HepG2 (cell line): ENCODE data around the gene MARCHF9. TPM values are rescaled to one million over a fixed set of nuclear protein-coding genes. Genes with fewer than 3 reads are reported as not detected.

Experiments used
- ARID2 ChIP-seq: sonication (generic); formaldehyde crosslinking; IDR thresholded peaks from 2 replicates; pipeline ENCODE4 v1.8.1; 2022; ENCODE audit warnings: mild to moderate bottlenecking, missing genetic modification reagents, borderline replicate concordance
- ARID3A ChIP-seq: IDR thresholded peaks from 2 replicates; pipeline ENCODE4 v1.6.1; 2012; ENCODE audit warnings: low read depth, low read length, improper control_type of control experiment
- HOXA3 ChIP-seq: sonication (generic); formaldehyde crosslinking; IDR thresholded peaks from 2 replicates; pipeline ENCODE4 v1.5.0; 2020; ENCODE audit warnings: missing genetic modification reagents
- MIER2 ChIP-seq: IDR thresholded peaks from 2 replicates; pipeline ENCODE4 v1.6.1; 2016; ENCODE audit warnings: missing biosample characterization, missing genetic modification reagents
- PRDM4 ChIP-seq: sonication (generic); formaldehyde crosslinking; IDR thresholded peaks from 2 replicates; pipeline ENCODE4 v1.9.0; 2021; ENCODE audit warnings: missing genetic modification reagents, borderline replicate concordance
- SALL1 ChIP-seq: sonication (generic); formaldehyde crosslinking; IDR thresholded peaks from 2 replicates; pipeline ENCODE4 v1.8.0; 2022; ENCODE audit warnings: mild to moderate bottlenecking, missing genetic modification reagents
- SOX13 ChIP-seq, 3 experiments: fragments of 450-650 bp in 1 of 3; sonication (generic) in 1 of 3; formaldehyde crosslinking in 1 of 3; IDR thresholded peaks in 2 of 3; conservative IDR thresholded peaks in 1 of 3; 2 replicates each; pipeline versions ENCODE4 v1.5.0 to v1.6.1; 2016 to 2020; ENCODE audit warnings: antibody characterized with exemption in 1 of 3, mild to moderate bottlenecking in 1 of 3, missing compliant biosample characterization in 1 of 3, missing genetic modification reagents in 1 of 3, moderate library complexity in 1 of 3
- ZBTB38 ChIP-seq: sonication (generic); formaldehyde crosslinking; IDR thresholded peaks from 2 replicates; pipeline ENCODE4 v1.5.1; 2020; ENCODE audit warnings: mild to moderate bottlenecking, missing genetic modification reagents
- ZFP1 ChIP-seq: IDR thresholded peaks from 2 replicates; pipeline ENCODE4 v1.6.1; 2016
- ZKSCAN8 ChIP-seq: IDR thresholded peaks from 2 replicates; pipeline ENCODE4 v1.6.1; 2016; ENCODE audit warnings: borderline replicate concordance, missing genetic modification reagents, missing compliant biosample characterization
- ZNF350 ChIP-seq: sonication (generic); formaldehyde crosslinking; IDR thresholded peaks from 2 replicates; pipeline ENCODE4 v1.4.0; 2020; ENCODE audit warnings: mild to moderate bottlenecking, low read depth, missing genetic modification reagents, borderline replicate concordance
- ZNF430 ChIP-seq: sonication (generic); formaldehyde crosslinking; IDR thresholded peaks from 2 replicates; pipeline ENCODE4 v1.9.0; 2021; ENCODE audit warnings: mild to moderate bottlenecking, missing genetic modification reagents
- ZNF510 ChIP-seq: sonication (generic); formaldehyde crosslinking; IDR thresholded peaks from 2 replicates; pipeline ENCODE4 v1.4.0; 2020; ENCODE audit warnings: low read depth, mild to moderate bottlenecking, missing genetic modification reagents
- ZNF547 ChIP-seq: sonication (generic); formaldehyde crosslinking; IDR thresholded peaks from 2 replicates; pipeline ENCODE4 v1.5.1; 2020; ENCODE audit warnings: mild to moderate bottlenecking, missing genetic modification reagents
- ZNF710 ChIP-seq: sonication (generic); formaldehyde crosslinking; IDR thresholded peaks from 2 replicates; pipeline ENCODE4 v1.5.0; 2020; ENCODE audit warnings: mild to moderate bottlenecking, missing genetic modification reagents, borderline replicate concordance
- ZUFSP ChIP-seq: sonication (generic); formaldehyde crosslinking; IDR thresholded peaks from 2 replicates; pipeline ENCODE4 v1.9.0; 2021; ENCODE audit warnings: missing genetic modification reagents, mild to moderate bottlenecking, borderline replicate concordance
- polyA plus RNA-seq, 8 experiments: library from polyadenylated mRNA; depleted of rRNA in 3 of 8; stranded (reverse) in 7 of 8; unstranded in 1 of 8; fragments of >200 nt; fragmentation: Illumina TruSeq in 4 of 8; extraction: Trizol in 4 of 8; gene quantifications; 2 replicates each; pipeline versions ENCODE4 v1.2.1 to v1.2.3, GENCODE V29; 2011 to 2016; ENCODE audit warnings: low read depth in 4 of 8, missing spikeins in 1 of 8, mixed read lengths in 1 of 8; ENCODE audit not compliant: insufficient read depth in 1 of 8
- total RNA-seq, 5 experiments: library from RNA; depleted of rRNA; stranded (reverse); fragments of >200 nt; fragmentation: Illumina TruSeq; extraction: Trizol; gene quantifications; 2 replicates each; pipeline ENCODE4 v1.2.3, GENCODE V29; 2016; ENCODE audit warnings: low read depth in 1 of 5
- TF ChIP-seq, protein P1 (sequence below): sonication (generic); formaldehyde crosslinking; IDR thresholded peaks from 2 replicates; pipeline ENCODE4 v1.4.0; 2020; ENCODE audit warnings: missing genetic modification reagents

MARCHF9 gene
- total and polyA plus RNA-seq, 2 of the 13 experiments (the other 11 are each of a cell fraction or from before 2014, with no cell fraction given), result 5.7 to 9.6 TPM

DNA sequence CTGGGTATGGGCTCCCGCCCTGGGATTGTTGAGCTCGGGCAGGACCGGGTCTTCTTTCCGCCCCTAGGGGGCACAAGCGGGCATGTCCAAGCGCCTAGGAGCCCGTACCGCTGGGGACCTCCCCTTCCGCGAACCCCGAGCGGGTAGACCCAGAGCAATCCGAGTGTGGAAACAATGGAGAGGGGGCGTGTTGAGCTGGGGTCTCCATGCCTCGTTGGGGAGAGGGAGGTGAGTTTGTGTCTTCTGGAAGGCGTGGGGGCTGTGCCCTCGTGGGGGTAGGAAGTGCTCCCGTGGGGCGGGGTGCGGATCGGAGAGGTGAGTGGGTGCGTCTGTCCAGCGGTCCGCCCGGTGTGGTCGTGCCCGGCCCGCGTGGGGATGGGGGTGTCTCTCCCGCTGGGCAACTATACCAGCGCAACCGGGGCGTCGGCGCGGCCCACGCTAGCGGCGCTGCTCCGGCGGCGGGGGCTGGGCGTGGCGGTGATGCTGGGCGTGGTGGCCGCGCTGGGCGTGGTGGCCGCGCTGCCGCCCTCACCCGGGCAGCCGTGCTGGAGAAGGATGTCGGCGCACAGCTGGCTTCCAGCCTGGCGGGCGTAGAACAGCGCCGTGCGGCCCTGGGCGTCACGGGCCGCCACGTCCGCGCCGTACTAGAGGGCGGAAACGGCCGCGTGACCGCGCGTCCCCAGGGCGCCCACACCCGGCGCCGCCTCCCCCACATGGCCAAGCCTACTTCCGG lies 28.6 kb upstream of the MARCHF9 start (continued):
- TF ChIP-seq PRDM4 (CRISPR knock-in tag), result no peak
- TF ChIP-seq ZNF430 (CRISPR knock-in tag), result no peak
- no peak; the same call in 1 of the 2 replicates for TF ChIP-seq ARID2 (CRISPR knock-in tag)
- peak; percentile 69; the same call in 1 of the 2 replicates for TF ChIP-seq ZNF350 (CRISPR knock-in tag)
- TF ChIP-seq ZBTB38 (CRISPR knock-in tag), result peak; percentile 36; the same call in 1 of the 2 replicates
- TF ChIP-seq MIER2 (CRISPR knock-in tag), result peak; percentile 52; the same call in 1 of the 2 replicates
- peak; percentile 25; the same call in 1 of the 2 replicates for TF ChIP-seq SALL1 (CRISPR knock-in tag)
- TF ChIP-seq HOXA3 (CRISPR knock-in tag), result no peak
- no peak for TF ChIP-seq ZKSCAN8 (CRISPR knock-in tag)
- no peak for TF ChIP-seq ZUFSP (CRISPR knock-in tag)
- TF ChIP-seq, protein P1, sequence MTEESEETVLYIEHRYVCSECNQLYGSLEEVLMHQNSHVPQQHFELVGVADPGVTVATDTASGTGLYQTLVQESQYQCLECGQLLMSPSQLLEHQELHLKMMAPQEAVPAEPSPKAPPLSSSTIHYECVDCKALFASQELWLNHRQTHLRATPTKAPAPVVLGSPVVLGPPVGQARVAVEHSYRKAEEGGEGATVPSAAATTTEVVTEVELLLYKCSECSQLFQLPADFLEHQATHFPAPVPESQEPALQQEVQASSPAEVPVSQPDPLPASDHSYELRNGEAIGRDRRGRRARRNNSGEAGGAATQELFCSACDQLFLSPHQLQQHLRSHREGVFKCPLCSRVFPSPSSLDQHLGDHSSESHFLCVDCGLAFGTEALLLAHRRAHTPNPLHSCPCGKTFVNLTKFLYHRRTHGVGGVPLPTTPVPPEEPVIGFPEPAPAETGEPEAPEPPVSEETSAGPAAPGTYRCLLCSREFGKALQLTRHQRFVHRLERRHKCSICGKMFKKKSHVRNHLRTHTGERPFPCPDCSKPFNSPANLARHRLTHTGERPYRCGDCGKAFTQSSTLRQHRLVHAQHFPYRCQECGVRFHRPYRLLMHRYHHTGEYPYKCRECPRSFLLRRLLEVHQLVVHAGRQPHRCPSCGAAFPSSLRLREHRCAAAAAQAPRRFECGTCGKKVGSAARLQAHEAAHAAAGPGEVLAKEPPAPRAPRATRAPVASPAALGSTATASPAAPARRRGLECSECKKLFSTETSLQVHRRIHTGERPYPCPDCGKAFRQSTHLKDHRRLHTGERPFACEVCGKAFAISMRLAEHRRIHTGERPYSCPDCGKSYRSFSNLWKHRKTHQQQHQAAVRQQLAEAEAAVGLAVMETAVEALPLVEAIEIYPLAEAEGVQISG (CRISPR knock-in tag), result peak; percentile 61
- no peak for TF ChIP-seq ZFP1
- no peak for TF ChIP-seq ZNF710 (CRISPR knock-in tag)
- no peak for TF ChIP-seq SOX13 (IDR thresholded peaks at IDR 0.05)
- peak in 1 of 2 experiments; percentile 28; a peak in 1 of 4 replicates for TF ChIP-seq SOX13 (CRISPR knock-in tag; conservative IDR thresholded peaks at IDR 0.05 in 1 of 2, IDR thresholded peaks at IDR 0.05 in 1 of 2)
- no peak for TF ChIP-seq ARID3A
- no peak for TF ChIP-seq ZNF510 (CRISPR knock-in tag)
- TF ChIP-seq ZNF547 (CRISPR knock-in tag), result no peak
